HUES64 (cell line): ENCODE measurements around the gene SLC30A5.

Experiments
- H3K27ac ChIP-seq: 2 replicates; pipeline ENCODE4 v1.7.0; 2013; ENCODE audit warnings: low read depth, low read length, inconsistent platforms
- H3K27me3 ChIP-seq: 2 replicates; pipeline ENCODE4 v1.6.1; 2013; ENCODE audit warnings: mild to moderate bottlenecking, low read length; ENCODE audit not compliant: insufficient read depth
- H3K36me3 ChIP-seq: 2 replicates; pipeline ENCODE4 v1.6.1; 2013; ENCODE audit warnings: mild to moderate bottlenecking, low read length; ENCODE audit not compliant: insufficient read depth
- H3K4me1 ChIP-seq: 2 replicates; pipeline ENCODE4 v1.6.1; 2013; ENCODE audit warnings: mild to moderate bottlenecking, low read length, moderate library complexity; ENCODE audit not compliant: insufficient read depth
- H3K4me3 ChIP-seq: 2 replicates; pipeline ENCODE4 v1.5.1; 2013; ENCODE audit warnings: mild to moderate bottlenecking, low read length, moderate library complexity
- H3K9ac ChIP-seq: 2 replicates; pipeline ENCODE4 v1.6.1; 2013; ENCODE audit warnings: mild to moderate bottlenecking, low read depth, low read length
- H3K9me3 ChIP-seq: 2 replicates; pipeline ENCODE4 v1.6.1; 2013; ENCODE audit warnings: low read depth, low read length; ENCODE audit not compliant: insufficient read depth
- WGBS: fragments of 150-250, 120-280 bp; methylation state at CpG from one replicate; pipeline ENCODE4 v1.1.7; 2013; ENCODE audit warnings: missing lambda C conversion rate; 5-methylcytosine and 5-hydroxymethylcytosine counted together

SLC30A5 gene

GRCh38 chr5:69167493-69167855, 73.7 kb downstream of the SLC30A5 start:
- peaks cover 47% of the 10 kb centered on the region for H3K36me3 ChIP-seq
- H3K9ac ChIP-seq = peak overlapping the region; percentile 96
- H3K4me1 ChIP-seq = peaks cover 16% of the 10 kb centered on the region
- peak overlapping the region; percentile 97 for H3K27ac ChIP-seq
- no peaks in the 10 kb centered on the region for H3K27me3 ChIP-seq
- H3K4me3 ChIP-seq = peak overlapping the region; percentile 84
- WGBS = under 1% methylated on average over 11 of the region's 11 CpGs
- H3K9me3 ChIP-seq = no peaks in the 10 kb centered on the region

- Histone ChIP-seq H3K4me3 (peak overlapping the region; percentile 84), H3K27ac (peak overlapping the region; percentile 97), H3K9me3 (no peaks in the 10 kb centered on the region), H3K4me1 (peaks cover 16% of the 10 kb centered on the region), H3K27me3 (no peaks in the 10 kb centered on the region), H3K36me3 (peaks cover 50% of the 10 kb centered on the region), H3K9ac (peak overlapping the region; percentile 96)
- WGBS = 33% methylated on average over 8 of the region's 8 CpGs
Observed at GRCh38 chr5:69167929-69168328, 74.1 kb downstream of the SLC30A5 start.

GRCh38 chr5:69170495-69170894, 76.7 kb downstream of the SLC30A5 start:
- Histone ChIP-seq H3K36me3 (peaks cover 76% of the 10 kb centered on the region), H3K27ac (no peak overlapping the region), H3K4me3 (no peak overlapping the region)

GRCh38 chr5:69170969-69171368, 77.2 kb downstream of the SLC30A5 start:
- no peak overlapping the region for H3K4me3 ChIP-seq
- no peak overlapping the region for H3K27ac ChIP-seq
- WGBS = 96% methylated on average over 3 of the region's 3 CpGs
- H3K9ac ChIP-seq = no peak overlapping the region
- peaks cover 16% of the 10 kb centered on the region for H3K4me1 ChIP-seq
- H3K36me3 ChIP-seq = peaks cover 81% of the 10 kb centered on the region
- no peaks in the 10 kb centered on the region for H3K27me3 ChIP-seq
- H3K9me3 ChIP-seq = no peaks in the 10 kb centered on the region

More at GRCh38 chr5:69170495-69170894, 76.7 kb downstream of the SLC30A5 start:
- Histone ChIP-seq H3K9me3 (no peaks in the 10 kb centered on the region), H3K4me1 (peaks cover 16% of the 10 kb centered on the region), H3K27me3 (no peaks in the 10 kb centered on the region), H3K9ac (no peak overlapping the region)
- WGBS = 94% methylated on average over 1 of the region's 1 CpG
